Vagina (tissue), 2 donors: ENCODE data around the gene CARD9. TPM values are rescaled to one million over a fixed set of nuclear protein-coding genes. Genes with fewer than 3 reads are reported as not detected.

ENCODE experiments used
- DNase-seq, 2 donors: peaks; one replicate each; pipeline ENCODE4 v3.0.0-alpha.2; 2017; ENCODE audit errors: extremely low spot score in 2 of 2
- H3K27ac ChIP-seq: fragments of 200-600 bp; sonication (generic); one replicate; pipeline ENCODE4 v1.5.1; 2019
- H3K27me3 ChIP-seq: fragments of 200-600 bp; sonication (generic); one replicate; pipeline ENCODE4 v1.5.1; 2019
- H3K36me3 ChIP-seq, 2 donors: fragments of 200-600 bp; sonication (generic); one replicate each; pipeline ENCODE4 v1.5.1; 2017 to 2019
- H3K4me1 ChIP-seq: fragments of 200-600 bp; sonication (generic); one replicate; pipeline ENCODE4 v1.5.1; 2019
- H3K4me3 ChIP-seq, 2 donors: fragments of 200-600 bp; sonication (generic); 1 replicate in 1 of 2; 2 replicates in 1 of 2; pipeline ENCODE4 v1.5.1; 2016 to 2019
- H3K9me3 ChIP-seq: fragments of 200-600 bp; sonication (generic); one replicate; pipeline ENCODE4 v1.5.1; 2019
- POLR2A ChIP-seq, 2 donors: fragments of 450-650 bp; IDR thresholded peaks; one replicate each; pipeline ENCODE4 v1.6.1; 2017; ENCODE audit warnings: antibody characterized with exemption in 2 of 2, mild to moderate bottlenecking in 2 of 2, moderate library complexity in 2 of 2
- POLR2AphosphoS5 ChIP-seq, 2 donors: sonication (generic); formaldehyde crosslinking; IDR thresholded peaks; one replicate each; pipeline ENCODE4 v1.9.0; 2017; ENCODE audit warnings: antibody characterized with exemption in 2 of 2, mild to moderate bottlenecking in 2 of 2, low read depth in 1 of 2; ENCODE audit not compliant: insufficient read depth in 1 of 2
- intact Hi-C: fragments of 100-400 bp; cut with DNase I; formaldehyde crosslinking; loops from one replicate; pipeline ENCODE4 v1.15.1; 2023
- total RNA-seq: library from RNA; depleted of rRNA; stranded (reverse); fragments of >200 nt; gene quantifications from one replicate; pipeline ENCODE4 v1.2.3, GENCODE V29; 2016
- TF ChIP-seq, protein P1 (sequence below), 3 experiments: fragments of 450-650 bp in 2 of 3; fragments of 200-600 bp in 1 of 3; sonication (generic) in 1 of 3; IDR thresholded peaks; one replicate each; pipeline ENCODE4 v1.5.1; 2017 to 2019; ENCODE audit warnings: antibody characterized with exemption in 3 of 3, mild to moderate bottlenecking in 2 of 3, moderate library complexity in 2 of 3

The CARD9 gene
- total RNA-seq, 1 donor from 2014 or later: 16.9 TPM

DNA sequence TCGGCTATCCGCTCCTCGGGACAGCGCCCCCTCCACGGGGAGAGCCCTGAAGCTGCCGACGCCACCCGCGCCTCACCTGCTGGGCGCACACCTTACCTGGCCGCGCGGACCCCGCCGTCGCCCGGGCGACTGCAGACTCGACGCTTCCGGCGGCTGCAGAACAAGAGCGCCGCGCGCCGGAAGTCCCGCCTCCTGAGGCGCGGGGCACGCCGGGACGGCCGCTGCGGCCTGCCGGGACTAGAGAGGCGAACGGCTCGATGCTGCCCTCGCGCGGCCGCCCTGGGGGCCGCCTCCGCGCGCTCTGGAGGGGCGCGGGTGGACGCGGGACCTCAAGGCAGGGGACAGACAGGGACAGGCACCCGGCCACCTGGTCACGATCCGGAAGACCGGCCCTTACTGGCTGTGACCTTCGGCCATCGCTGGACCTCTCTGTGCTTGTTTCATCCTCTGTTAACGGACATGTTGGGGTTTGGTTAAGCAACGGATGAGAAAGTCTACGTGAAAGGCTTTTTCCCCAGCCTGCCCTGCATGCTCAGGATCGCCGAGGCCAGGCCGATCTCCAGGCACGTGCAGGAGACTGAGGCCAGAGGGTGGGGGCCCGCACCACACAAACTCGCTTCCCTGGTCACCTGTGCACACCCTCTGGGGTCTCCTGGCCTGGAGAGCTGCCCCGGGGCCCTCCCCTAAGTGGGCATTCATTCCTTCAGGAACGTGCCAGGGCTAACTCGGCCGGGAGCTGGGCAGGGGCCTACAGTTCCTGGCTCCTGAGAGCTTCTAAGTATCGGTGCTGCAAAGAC, 26.8 kb upstream of the CARD9 start, which contains the start of gene SNAPC4:
TSS of gene SNAPC4 (minus strand) at position 133 of the 797 bp plus-strand sequence. CDS start 1,742 bp downstream, outside the sequence.
- Histone ChIP-seq H3K27ac (peak within 1 kb of the TSS; percentile 31), H3K27me3 (no peaks in the 10 kb centered on the region), H3K4me3 (peak within 1 kb of the TSS; percentile 92 to 96), H3K36me3 (peaks cover 0 to 30% of the 10 kb centered on the region in 2 donors), H3K9me3 (no peaks in the 10 kb centered on the region), H3K4me1 (peaks cover 21% of the 10 kb centered on the region)
- intact Hi-C loops: loop anchor here (10.0 kb wide), 1 partner anchor 85 kb away; no protein-coding TSS in a partner anchor
- no peak for DNase-seq
- TF ChIP-seq, protein P1, sequence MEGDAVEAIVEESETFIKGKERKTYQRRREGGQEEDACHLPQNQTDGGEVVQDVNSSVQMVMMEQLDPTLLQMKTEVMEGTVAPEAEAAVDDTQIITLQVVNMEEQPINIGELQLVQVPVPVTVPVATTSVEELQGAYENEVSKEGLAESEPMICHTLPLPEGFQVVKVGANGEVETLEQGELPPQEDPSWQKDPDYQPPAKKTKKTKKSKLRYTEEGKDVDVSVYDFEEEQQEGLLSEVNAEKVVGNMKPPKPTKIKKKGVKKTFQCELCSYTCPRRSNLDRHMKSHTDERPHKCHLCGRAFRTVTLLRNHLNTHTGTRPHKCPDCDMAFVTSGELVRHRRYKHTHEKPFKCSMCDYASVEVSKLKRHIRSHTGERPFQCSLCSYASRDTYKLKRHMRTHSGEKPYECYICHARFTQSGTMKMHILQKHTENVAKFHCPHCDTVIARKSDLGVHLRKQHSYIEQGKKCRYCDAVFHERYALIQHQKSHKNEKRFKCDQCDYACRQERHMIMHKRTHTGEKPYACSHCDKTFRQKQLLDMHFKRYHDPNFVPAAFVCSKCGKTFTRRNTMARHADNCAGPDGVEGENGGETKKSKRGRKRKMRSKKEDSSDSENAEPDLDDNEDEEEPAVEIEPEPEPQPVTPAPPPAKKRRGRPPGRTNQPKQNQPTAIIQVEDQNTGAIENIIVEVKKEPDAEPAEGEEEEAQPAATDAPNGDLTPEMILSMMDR (IDR thresholded peaks at IDR 0.05): peak; percentile 75 to 100 (median 90)
- no peak for TF ChIP-seq POLR2A (IDR thresholded peaks at IDR 0.05)

DNA sequence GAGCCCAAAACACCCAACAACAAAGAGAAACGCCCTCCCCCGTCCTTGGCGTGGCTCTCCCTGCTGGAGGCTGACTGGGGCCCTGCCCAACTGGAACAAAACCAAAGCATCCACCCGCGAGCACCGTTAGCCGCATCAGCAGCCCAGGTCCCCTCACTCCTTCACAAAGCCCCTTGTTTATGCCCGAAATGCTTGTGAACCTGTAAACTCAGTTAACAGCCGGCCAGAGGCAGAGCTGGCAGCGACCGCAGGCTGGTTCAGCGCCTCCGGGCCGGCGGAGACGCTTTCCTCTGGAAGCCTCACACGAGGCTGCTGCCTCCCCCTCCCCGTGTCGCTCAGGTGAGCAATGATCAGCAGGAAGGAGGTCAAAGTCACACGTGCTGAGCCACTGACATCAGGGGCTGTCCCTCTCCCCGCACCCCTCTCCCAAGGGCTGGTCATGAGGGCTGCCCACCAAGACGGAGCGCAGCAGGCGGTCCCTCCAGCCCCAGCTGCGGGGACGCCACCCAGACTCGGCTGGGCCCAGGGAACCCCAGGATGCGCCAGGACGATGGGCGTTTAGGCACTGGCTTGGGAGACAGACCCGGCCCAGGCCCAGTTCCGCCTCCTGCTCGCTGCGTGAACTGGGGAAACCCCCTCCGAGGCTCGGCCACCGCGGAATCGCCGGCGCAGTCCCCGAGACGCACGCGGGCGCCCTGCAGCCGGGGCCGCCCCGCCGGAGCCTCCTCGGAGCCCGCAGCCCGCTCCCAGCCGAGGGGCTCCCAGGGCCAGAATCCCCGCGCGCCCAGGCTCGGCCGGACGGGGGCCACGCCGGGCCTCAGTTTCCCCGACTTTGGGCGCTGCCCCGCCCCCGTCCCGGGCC, 25.9 kb upstream of the CARD9 start:
- intact Hi-C loops: loop anchor here (10.0 kb wide), 1 partner anchor 85 kb away; no protein-coding TSS in a partner anchor
- Histone ChIP-seq H3K4me3 (peak overlapping the region; percentile 92 to 96), H3K27me3 (no peaks in the 10 kb centered on the region), H3K27ac (peak overlapping the region; percentile 31), H3K36me3 (peaks cover 0 to 36% of the 10 kb centered on the region in 2 donors), H3K9me3 (no peaks in the 10 kb centered on the region), H3K4me1 (peaks cover 21% of the 10 kb centered on the region)
- TF ChIP-seq, protein P1 (IDR thresholded peaks at IDR 0.05): no peak
- no peak for DNase-seq

DNA sequence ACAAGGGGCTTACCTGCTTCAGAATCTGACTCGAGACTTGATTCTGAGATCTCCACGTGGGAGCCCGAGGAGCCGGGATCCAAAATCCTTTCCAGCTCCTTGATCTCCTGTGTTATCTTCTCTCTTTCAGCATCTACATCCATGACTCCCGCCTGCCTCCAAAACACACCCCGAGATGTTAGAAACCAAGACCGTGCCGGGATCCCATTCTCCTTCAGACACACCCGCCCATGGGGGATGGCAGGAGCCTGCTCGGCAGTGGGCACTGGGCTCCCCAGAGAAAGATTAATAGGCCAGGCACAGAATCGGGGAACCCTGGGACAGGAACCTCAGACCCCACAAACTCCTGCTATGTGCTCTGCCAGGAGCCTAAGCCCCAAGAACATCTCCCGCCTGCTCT, 24.8 kb upstream of the CARD9 start:
- no peak for TF ChIP-seq POLR2AphosphoS5 (IDR thresholded peaks at IDR 0.05; ENCODE audit: insufficient read depth in 1 of 2, low read depth in 1 of 2)
- TF ChIP-seq, protein P1 (IDR thresholded peaks at IDR 0.05): no peak
- TF ChIP-seq POLR2A (IDR thresholded peaks at IDR 0.05): no peak
- no peak for DNase-seq
- Histone ChIP-seq H3K27ac (no peak overlapping the region), H3K27me3 (no peaks in the 10 kb centered on the region), H3K36me3 (peaks cover 0 to 47% of the 10 kb centered on the region in 2 donors), H3K9me3 (no peaks in the 10 kb centered on the region), H3K4me3 (no peak overlapping the region), H3K4me1 (peaks cover 21% of the 10 kb centered on the region)
- intact Hi-C loops: no loop called here

DNA sequence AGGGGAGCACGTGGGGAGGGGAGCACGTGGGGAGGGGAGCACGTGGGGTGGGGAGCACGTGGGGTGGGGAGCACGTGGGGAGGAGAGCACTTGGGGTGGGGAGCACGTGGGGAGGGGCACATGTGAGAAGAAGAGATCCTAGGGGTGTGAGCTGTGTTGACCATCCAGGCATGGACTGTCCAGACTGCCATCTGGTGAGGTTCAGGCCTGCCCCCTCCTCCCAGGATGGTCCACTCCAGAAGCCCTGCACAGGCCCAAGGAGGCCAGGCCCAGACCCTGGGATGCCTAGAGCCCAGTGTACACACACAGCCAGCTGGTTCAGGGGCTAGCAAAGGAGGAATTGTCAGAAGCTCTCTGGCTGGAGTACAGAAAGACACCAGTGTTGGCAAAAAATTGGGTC, 24.2 kb upstream of the CARD9 start:
- no peaks in the 10 kb centered on the region for H3K9me3 ChIP-seq
- H3K36me3 ChIP-seq: peaks cover 0 to 53% of the 10 kb centered on the region in 2 donors

More for the DNA sequence above, 24.2 kb upstream of the CARD9 start:
- intact Hi-C loops: no loop called here
- Histone ChIP-seq H3K27me3 (no peaks in the 10 kb centered on the region), H3K4me1 (peaks cover 21% of the 10 kb centered on the region), H3K4me3 (no peak overlapping the region), H3K27ac (no peak overlapping the region)
- no peak for DNase-seq
- TF ChIP-seq, protein P1 (IDR thresholded peaks at IDR 0.05): no peak
- TF ChIP-seq POLR2A (IDR thresholded peaks at IDR 0.05) (no peak), POLR2AphosphoS5 (IDR thresholded peaks at IDR 0.05; ENCODE audit: insufficient read depth in 1 of 2, low read depth in 1 of 2) (no peak)
